ENCODE measurements around the gene REEP3. TPM values are rescaled to one million over a fixed set of nuclear protein-coding genes. Genes with fewer than 3 reads are reported as not detected.

REEP3 gene
- total and polyA plus RNA-seq, 2 of the 4 experiments (the other 2 are of a cell fraction), result 11.7 to 28.9 TPM

DNA sequence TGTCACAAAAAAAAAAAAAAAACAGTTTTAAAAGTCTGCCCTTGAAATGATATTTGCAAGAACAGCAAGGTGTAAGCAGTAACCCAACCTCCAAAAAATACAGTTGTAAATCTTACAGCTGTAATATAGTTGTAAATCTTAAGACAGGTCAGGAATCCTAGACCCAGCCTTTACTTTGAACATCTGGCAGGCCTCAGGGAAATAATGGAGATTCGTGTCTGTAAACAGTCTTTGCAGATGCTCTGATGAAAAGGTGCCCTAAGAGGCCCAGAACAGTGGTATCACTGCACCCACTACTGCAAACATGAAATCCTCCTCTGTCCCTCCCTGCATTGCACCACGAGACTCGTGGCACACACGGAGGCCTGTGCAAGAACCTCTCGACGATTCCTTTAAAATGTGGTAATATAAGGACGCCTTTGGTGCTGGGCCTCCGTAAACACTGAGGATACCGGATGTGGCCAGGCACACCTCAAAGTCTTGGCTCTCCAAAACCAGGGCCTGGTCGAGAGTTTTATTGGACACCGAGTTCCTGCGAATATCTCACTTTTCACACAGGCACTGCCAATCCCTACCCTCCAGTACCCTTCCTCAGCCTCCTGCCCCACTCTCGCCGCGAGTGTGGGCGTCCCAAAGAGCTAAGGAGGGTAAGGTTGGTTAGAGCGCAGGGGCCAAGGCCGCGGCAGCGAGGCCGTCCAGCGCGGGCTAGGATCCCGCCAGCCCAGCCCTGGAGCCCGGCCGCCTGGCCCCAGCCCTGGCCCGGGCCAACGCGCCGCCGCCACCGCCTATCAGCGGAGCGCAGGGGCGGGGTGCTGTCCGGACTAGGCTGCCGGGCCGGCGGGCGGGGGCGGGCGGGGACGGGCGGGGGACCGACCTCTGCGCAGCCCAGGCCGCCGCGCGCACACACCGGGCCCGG, at the start of gene REEP3 (continued):
- TF ChIP-seq, protein P1, sequence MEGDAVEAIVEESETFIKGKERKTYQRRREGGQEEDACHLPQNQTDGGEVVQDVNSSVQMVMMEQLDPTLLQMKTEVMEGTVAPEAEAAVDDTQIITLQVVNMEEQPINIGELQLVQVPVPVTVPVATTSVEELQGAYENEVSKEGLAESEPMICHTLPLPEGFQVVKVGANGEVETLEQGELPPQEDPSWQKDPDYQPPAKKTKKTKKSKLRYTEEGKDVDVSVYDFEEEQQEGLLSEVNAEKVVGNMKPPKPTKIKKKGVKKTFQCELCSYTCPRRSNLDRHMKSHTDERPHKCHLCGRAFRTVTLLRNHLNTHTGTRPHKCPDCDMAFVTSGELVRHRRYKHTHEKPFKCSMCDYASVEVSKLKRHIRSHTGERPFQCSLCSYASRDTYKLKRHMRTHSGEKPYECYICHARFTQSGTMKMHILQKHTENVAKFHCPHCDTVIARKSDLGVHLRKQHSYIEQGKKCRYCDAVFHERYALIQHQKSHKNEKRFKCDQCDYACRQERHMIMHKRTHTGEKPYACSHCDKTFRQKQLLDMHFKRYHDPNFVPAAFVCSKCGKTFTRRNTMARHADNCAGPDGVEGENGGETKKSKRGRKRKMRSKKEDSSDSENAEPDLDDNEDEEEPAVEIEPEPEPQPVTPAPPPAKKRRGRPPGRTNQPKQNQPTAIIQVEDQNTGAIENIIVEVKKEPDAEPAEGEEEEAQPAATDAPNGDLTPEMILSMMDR (conservative IDR thresholded peaks at IDR 0.05; ENCODE audit: low read depth, low read length), result no peak
- no peak for TF ChIP-seq RCOR1 (IDR thresholded peaks at IDR 0.05; ENCODE audit: insufficient replicate concordance, low read length)
- no peak for TF ChIP-seq RAD21 (IDR thresholded peaks at IDR 0.05; ENCODE audit: low read length)
- 0 out of 2 replicates have a peak, but pooled peaks have one; percentile 4 for TF ChIP-seq MXI1 (IDR thresholded peaks at IDR 0.05; ENCODE audit: borderline replicate concordance, low read depth, low read length)

Data from IMR-90 (cell line).